Vagina (tissue), 2 donors: ENCODE results near the gene CAPN2.

Experiments
- POLR2A ChIP-seq, 2 donors: fragments of 450-650 bp; IDR thresholded peaks; one replicate each; pipeline ENCODE4 v1.6.1; 2017; ENCODE audit warnings: antibody characterized with exemption in 2 of 2, mild to moderate bottlenecking in 2 of 2, moderate library complexity in 2 of 2
- POLR2AphosphoS5 ChIP-seq, 2 donors: sonication (generic); formaldehyde crosslinking; IDR thresholded peaks; one replicate each; pipeline ENCODE4 v1.9.0; 2017; ENCODE audit warnings: antibody characterized with exemption in 2 of 2, mild to moderate bottlenecking in 2 of 2, low read depth in 1 of 2; ENCODE audit not compliant: insufficient read depth in 1 of 2
- TF ChIP-seq, protein P1 (sequence below), 3 experiments: fragments of 450-650 bp in 2 of 3; fragments of 200-600 bp in 1 of 3; sonication (generic) in 1 of 3; IDR thresholded peaks; one replicate each; pipeline ENCODE4 v1.5.1; 2017 to 2019; ENCODE audit warnings: antibody characterized with exemption in 3 of 3, mild to moderate bottlenecking in 2 of 3, moderate library complexity in 2 of 3

DNA sequence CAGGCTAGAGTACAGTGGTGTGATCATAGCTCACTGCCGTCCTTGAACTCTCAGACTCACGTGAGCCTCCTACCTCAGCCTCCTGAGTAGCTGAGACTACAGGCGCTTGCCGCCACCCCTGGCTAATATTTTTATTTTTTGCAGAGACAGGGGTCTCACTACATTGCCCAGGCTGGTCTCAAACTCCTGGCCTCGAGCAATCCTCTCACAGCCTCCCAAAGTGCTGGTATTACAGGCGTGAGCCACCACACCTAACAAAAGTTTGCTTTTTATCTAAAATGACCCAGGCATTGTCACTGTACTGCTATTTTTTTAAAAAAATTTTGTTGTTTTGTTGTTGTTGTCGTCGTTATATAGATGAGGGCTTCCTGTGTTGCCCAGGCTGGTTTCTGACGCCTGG lies 46.4 kb downstream of the CAPN2 start:
- TF ChIP-seq, protein P1, sequence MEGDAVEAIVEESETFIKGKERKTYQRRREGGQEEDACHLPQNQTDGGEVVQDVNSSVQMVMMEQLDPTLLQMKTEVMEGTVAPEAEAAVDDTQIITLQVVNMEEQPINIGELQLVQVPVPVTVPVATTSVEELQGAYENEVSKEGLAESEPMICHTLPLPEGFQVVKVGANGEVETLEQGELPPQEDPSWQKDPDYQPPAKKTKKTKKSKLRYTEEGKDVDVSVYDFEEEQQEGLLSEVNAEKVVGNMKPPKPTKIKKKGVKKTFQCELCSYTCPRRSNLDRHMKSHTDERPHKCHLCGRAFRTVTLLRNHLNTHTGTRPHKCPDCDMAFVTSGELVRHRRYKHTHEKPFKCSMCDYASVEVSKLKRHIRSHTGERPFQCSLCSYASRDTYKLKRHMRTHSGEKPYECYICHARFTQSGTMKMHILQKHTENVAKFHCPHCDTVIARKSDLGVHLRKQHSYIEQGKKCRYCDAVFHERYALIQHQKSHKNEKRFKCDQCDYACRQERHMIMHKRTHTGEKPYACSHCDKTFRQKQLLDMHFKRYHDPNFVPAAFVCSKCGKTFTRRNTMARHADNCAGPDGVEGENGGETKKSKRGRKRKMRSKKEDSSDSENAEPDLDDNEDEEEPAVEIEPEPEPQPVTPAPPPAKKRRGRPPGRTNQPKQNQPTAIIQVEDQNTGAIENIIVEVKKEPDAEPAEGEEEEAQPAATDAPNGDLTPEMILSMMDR (IDR thresholded peaks at IDR 0.05), result no peak
- no peak for TF ChIP-seq POLR2AphosphoS5 (IDR thresholded peaks at IDR 0.05; ENCODE audit: insufficient read depth in 1 of 2, low read depth in 1 of 2)
- TF ChIP-seq POLR2A (IDR thresholded peaks at IDR 0.05), result no peak
